Erythroblast (primary cell): Measurements from ENCODE around the gene ANKMY1.

Source experiments
- GATA1 ChIP-seq: IDR thresholded peaks from 2 replicates; pipeline ENCODE4 v1.6.1; 2011; ENCODE audit warnings: low read depth, mild to moderate bottlenecking, control low read depth, low read length, moderate library complexity
- POLR2A ChIP-seq: IDR thresholded peaks from 2 replicates; pipeline ENCODE4 v1.6.1; 2011; ENCODE audit warnings: mild to moderate bottlenecking, low read length

GRCh38 chr2:240464514-240465241 lies 93.1 kb downstream of the ANKMY1 start:
- no peak for TF ChIP-seq POLR2A
- no peak for TF ChIP-seq GATA1
